HG03280 (cell line): ENCODE data around the gene KSR1.
"Not testable (repeated sequence)": the region's sequence is repeated elsewhere in the genome, so short reads cannot be mapped to it uniquely, and the experiment has no call there.

Source experiments
- ATAC-seq: cut with Tn5 transposase; IDR thresholded peaks from one replicate; pipeline ENCODE4 v1.9.1; 2021; ENCODE audit warnings: mild to moderate bottlenecking, moderate library complexity; ENCODE audit not compliant: unreplicated experiment

The KSR1 gene

GRCh38 chr17:27651411-27652345 lies 195.4 kb downstream of the KSR1 start:
- ATAC-seq = no peak

DNA sequence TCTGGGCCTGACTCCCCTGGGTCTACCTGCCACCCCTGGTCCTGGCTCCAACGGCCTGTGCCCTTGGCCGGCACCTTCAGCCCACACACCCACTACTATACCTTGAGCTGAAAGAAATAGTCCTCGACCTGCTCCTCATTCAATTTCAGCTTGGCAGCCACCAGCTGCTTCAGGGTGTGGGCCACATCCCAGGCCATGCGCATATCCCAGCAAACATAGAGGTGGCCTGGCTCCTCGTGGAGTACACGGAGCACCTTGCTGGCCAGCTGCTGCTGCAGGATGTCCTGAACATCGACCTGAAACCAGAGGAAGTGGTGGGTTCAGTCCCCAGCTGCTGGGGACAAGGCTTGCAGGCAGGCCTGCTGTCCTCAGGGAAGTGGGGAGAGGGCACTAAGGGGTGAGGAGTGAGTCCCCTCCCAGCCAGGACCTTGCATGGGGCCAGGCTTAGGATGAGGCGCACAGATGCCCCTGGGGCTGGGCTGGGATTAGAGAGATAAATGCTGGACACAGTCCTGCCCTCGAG lies 197.3 kb downstream of the KSR1 start:
- ATAC-seq = not testable (repeated sequence)

DNA sequence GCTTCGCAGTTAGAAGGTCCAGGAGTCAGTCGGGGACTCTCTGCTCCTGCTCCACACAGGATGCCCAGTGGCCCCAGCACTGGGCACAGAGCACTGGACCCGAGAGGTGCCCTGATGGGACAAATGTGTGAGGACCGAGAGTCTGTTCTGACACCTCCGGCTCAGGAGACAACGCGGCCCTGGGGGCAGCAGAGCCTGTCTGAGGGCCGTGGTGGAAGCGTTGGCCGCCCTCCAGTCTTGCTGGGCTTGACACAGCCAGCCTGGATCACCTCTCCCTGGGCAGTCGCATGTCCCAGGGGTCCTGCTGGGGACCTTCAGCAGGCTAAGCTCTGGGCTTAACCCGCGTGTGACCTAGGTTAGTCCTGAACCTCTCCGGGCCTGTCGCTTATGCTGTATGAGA lies 197.9 kb downstream of the KSR1 start:
- ATAC-seq = no peak

- ATAC-seq = peak; percentile 81
Observed at GRCh38 chr17:27654654-27655524, 198.6 kb downstream of the KSR1 start.

DNA sequence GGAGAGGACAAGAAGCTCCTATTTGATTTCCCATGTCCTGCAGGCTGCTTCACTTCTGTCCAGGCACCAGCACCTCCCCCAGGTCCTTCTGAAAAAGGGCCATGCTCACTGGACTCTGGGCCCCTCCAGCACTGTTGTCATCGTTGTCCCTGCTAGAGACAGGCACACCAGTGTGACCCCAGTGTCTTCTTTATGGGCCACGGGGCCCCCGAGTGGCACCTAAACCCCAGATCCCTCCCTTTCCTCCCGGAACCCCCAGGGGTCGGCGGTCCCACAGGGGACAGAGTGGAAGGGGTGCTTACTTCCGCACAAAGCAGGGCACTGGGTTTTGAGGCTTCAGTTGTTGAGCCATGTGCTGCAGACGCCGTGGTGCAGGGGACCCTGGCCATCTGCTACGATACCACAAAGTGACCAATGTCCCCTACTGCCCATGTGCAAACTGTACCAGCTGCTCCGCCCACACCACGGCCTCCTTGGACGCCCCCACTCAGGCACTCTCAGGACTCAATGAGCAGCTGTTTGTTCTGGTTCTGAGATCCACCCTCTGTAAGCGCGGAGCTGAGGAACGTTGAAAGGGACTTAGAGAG lies 199.4 kb downstream of the KSR1 start:
- not testable (repeated sequence) for ATAC-seq

DNA sequence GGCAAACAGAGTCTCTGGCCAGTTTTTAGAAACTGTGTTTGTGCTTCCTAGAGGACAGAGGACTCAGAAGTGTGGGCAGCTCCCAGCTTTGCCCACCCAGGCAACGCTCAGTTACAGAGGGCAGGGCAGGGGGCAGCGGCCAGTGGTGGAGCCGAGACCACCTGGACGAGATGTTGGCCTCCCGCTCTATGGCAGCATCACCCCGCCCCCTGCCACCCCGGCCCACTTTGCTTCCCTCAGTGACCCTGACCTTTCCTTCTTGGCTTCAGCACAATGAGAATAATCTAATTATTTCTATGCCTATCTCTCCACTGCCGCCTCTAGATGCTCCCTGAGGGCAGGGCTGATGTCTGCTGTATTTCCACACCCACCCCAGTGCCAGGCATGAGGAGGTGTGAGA lies 200.4 kb downstream of the KSR1 start:
- not testable (repeated sequence) for ATAC-seq

GRCh38 chr17:27657620-27658019 lies 201.4 kb downstream of the KSR1 start:
- ATAC-seq = no peak

- no peak for ATAC-seq
Observed at GRCh38 chr17:27659683-27660082, 203.4 kb downstream of the KSR1 start.

DNA sequence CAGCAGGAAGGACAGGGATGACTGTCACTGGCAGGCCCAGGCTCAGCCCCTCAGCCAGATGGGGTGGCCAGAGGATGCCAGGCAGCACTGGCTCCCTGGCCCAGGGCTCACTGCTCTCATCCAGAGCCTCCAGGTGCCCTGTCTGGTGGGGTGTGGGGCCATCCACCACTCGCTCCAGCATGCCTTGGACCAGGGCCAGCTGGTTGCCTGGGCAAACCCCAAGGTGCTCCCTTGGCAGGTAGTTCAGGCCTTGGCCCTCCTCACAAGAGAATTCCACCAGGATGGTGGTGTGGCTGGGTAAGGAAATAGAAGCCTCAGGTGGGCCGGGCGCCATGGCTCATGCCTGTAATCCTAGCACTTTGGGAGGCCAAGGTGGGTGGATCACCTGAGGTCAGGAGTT lies 204.2 kb downstream of the KSR1 start:
- no peak for ATAC-seq

- ATAC-seq = no peak
Observed at GRCh38 chr17:27663936-27664605, 207.8 kb downstream of the KSR1 start.

DNA sequence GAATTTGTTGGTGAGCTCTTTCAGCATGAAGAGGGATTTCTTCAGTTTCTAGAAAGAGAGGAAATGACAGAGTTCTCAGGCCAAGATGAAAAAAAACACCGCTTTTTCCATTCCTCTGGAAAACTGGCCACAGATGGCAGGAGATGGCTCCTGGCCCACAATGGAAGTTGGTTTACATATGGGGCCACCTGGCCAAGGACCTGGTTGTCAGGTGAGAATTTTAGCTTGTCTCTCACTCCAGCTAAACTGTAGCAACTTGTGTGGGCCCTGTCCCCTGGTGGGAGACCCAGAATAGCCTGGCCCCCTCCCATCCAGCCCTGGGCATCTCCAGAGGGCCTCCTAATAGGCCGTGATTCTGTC lies 208.3 kb downstream of the KSR1 start:
- ATAC-seq = no peak

GRCh38 chr17:27665549-27665948 lies 209.3 kb downstream of the KSR1 start:
- no peak for ATAC-seq

DNA sequence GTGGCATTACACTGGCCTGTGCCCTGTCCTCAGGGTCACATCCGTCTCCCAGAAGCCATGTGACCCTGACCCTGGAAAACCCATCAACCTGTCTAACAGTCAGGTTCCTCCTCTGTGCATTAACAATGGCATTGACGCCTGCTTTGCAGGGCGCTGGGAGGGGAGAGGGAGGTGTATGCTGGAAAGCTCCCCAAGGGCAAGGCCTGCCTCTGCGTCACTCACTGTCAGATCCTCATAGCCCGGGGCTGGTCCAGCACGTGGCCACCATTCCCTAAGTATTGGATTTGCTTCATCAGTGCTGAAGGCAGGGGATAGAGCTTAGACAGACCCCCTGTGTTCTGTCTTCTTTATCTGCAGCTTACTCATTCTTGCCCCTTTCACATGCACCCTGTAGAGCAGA lies 210.0 kb downstream of the KSR1 start:
- not testable (repeated sequence) for ATAC-seq

- ATAC-seq = no peak
Observed at GRCh38 chr17:27666831-27667560, 210.7 kb downstream of the KSR1 start.

GRCh38 chr17:27667656-27668487 lies 211.6 kb downstream of the KSR1 start:
- ATAC-seq = no peak

- ATAC-seq = no peak
Observed at GRCh38 chr17:27668488-27668823, 212.2 kb downstream of the KSR1 start.

DNA sequence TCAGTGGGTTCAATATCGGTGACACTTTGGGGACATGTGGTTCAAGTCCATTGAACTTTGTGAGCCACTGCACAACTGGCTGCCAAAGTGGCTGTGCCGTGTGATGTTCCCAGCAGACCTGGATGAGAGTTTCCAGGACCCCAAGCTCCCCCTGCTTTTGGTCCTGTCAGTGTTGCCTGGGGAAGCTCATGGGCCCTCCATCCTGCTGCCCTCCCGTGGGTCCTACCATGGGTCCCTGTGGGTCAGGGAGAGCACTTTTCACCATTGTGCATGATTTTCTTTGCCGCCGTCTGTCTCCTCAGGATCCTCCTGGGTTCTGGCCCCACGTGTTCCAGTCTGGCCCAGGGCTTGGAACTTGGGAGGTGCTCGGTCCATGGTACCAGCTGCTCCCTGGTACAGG lies 212.9 kb downstream of the KSR1 start:
- no peak for ATAC-seq

DNA sequence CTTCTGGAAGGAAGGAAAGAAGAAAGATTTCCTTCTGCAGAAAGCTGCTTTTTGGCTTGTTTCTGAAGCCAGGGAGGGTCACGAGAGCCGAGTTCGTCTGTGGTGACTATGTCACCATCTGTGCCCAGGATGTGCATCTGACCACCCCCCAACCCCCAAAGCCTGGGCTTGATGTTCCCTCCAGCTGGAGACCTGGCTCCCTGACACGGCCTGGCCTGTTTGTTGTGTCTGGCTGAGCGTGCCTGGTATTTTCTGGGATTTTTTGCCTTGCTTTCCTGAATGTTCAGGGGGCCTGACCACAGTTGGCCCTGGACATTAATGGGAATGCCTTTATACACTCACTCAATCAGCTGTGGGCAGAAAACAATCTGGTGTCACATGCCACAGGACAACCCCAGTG lies 213.6 kb downstream of the KSR1 start:
- ATAC-seq = no peak
